SK-N-SH treated with all-trans-retinoic acid at 6 μM for 48 hours (cell line): ENCODE data around the gene PEBP1.

Source experiments
- ATAC-seq: fragments of 200-7000 bp; cut with Tn5 transposase; 3 replicates; pipeline ENCODE4 v1.9.1; 2020; ENCODE audit warnings: mild to moderate bottlenecking, moderate library complexity
- ARNTL ChIP-seq: fragments of 450-650 bp; formaldehyde crosslinking; IDR thresholded peaks from 2 replicates; pipeline ENCODE4 v1.5.0; 2020; ENCODE audit warnings: low read depth, mild to moderate bottlenecking, moderate library complexity, borderline replicate concordance
- CSDC2 ChIP-seq: fragments of 250-450 bp; sonication (Bioruptor Pico); IDR thresholded peaks from 2 replicates; pipeline ENCODE4 v1.5.0; 2020; ENCODE audit warnings: mild to moderate bottlenecking, moderate library complexity
- ESRRG ChIP-seq: fragments of 250-450 bp; sonication (Bioruptor Pico); IDR thresholded peaks from 2 replicates; pipeline ENCODE4 v1.6.1; 2021; ENCODE audit warnings: mild to moderate bottlenecking
- GLIS3 ChIP-seq: fragments of 250-450 bp; sonication (Bioruptor Pico); IDR thresholded peaks from 2 replicates; pipeline ENCODE4 v1.5.0; 2020; ENCODE audit warnings: mild to moderate bottlenecking, moderate library complexity
- RARB ChIP-seq: fragments of 250-450 bp; sonication (Bioruptor Pico); IDR thresholded peaks from 2 replicates; pipeline ENCODE4 v1.8.0; 2021; ENCODE audit warnings: mild to moderate bottlenecking, moderate library complexity
- SNAI2 ChIP-seq: fragments of 250-450 bp; sonication (Bioruptor Pico); IDR thresholded peaks from 2 replicates; pipeline ENCODE4 v1.5.0; 2020; ENCODE audit warnings: mild to moderate bottlenecking, moderate library complexity
- TCF4 ChIP-seq: fragments of 250-450 bp; sonication (Bioruptor Pico); IDR thresholded peaks from 2 replicates; pipeline ENCODE4 v1.8.0; 2021; ENCODE audit warnings: mild to moderate bottlenecking, moderate library complexity, borderline replicate concordance
- TOX ChIP-seq: fragments of 250-450 bp; sonication (Bioruptor Pico); IDR thresholded peaks from 2 replicates; pipeline ENCODE4 v1.8.0; 2021; ENCODE audit warnings: mild to moderate bottlenecking, moderate library complexity, borderline replicate concordance
- ZC3H10 ChIP-seq: fragments of 250-450 bp; sonication (Bioruptor Pico); IDR thresholded peaks from 2 replicates; pipeline ENCODE4 v1.5.1; 2021; ENCODE audit warnings: mild to moderate bottlenecking, moderate library complexity
- ZFP3 ChIP-seq: fragments of 250-450 bp; sonication (Bioruptor Pico); IDR thresholded peaks from 2 replicates; pipeline ENCODE4 v1.5.0; 2020; ENCODE audit warnings: mild to moderate bottlenecking, moderate library complexity
- ZFP30 ChIP-seq: fragments of 450-650 bp; formaldehyde crosslinking; IDR thresholded peaks from 2 replicates; pipeline ENCODE4 v1.5.0; 2022; ENCODE audit warnings: mild to moderate bottlenecking, moderate library complexity
- ZNF70 ChIP-seq: fragments of 450-650 bp; formaldehyde crosslinking; IDR thresholded peaks from 2 replicates; pipeline ENCODE4 v1.5.0; 2020; ENCODE audit warnings: mild to moderate bottlenecking, moderate library complexity
- ZNF8 ChIP-seq: fragments of 450-650 bp; formaldehyde crosslinking; IDR thresholded peaks from 2 replicates; pipeline ENCODE4 v1.5.0; 2020; ENCODE audit warnings: mild to moderate bottlenecking, moderate library complexity
- TF ChIP-seq, protein P1 (sequence below): fragments of 250-450 bp; sonication (Bioruptor Pico); IDR thresholded peaks from 2 replicates; pipeline ENCODE4 v1.8.0; 2021; ENCODE audit warnings: low read depth, mild to moderate bottlenecking, moderate library complexity, borderline replicate concordance
- TF ChIP-seq, protein P2 (sequence below): fragments of 250-450 bp; sonication (Bioruptor Pico); IDR thresholded peaks from 2 replicates; pipeline ENCODE4 v1.5.0; 2020; ENCODE audit warnings: mild to moderate bottlenecking, moderate library complexity
- TF ChIP-seq, protein P3 (sequence below): fragments of 250-450 bp; sonication (Bioruptor Pico); IDR thresholded peaks from 2 replicates; pipeline ENCODE4 v1.8.0; 2020; ENCODE audit warnings: mild to moderate bottlenecking, moderate library complexity, borderline replicate concordance
- TF ChIP-seq, protein P4 (sequence below): fragments of 250-450 bp; sonication (Bioruptor Pico); IDR thresholded peaks from 2 replicates; pipeline ENCODE4 v1.5.1; 2020; ENCODE audit warnings: low read depth, mild to moderate bottlenecking, moderate library complexity
- TF ChIP-seq, protein P5 (sequence below): fragments of 250-450 bp; sonication (Bioruptor Pico); IDR thresholded peaks from 2 replicates; pipeline ENCODE4 v1.5.1; 2021; ENCODE audit warnings: mild to moderate bottlenecking, moderate library complexity

PEBP1 gene

DNA sequence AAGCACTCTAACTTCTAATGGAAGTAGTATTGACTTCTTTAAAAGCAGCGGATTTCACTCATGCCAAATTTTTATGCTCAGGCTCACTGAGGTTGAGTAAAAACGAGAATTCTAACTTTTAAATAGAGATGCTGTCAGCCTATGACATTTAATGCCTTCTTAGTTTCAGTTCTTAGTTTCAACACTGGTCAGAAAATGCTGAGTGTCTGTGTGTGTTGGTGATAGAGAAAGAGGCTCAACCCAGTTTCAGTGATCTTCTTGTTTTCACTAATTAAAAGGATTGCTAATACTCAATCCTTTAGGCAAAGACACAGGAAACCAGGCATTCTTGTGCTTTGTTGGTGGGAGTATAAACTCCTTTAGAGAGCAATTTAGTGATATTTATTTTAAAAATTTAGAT lies 31.0 kb downstream of the PEBP1 start:
- TF ChIP-seq, protein P1, sequence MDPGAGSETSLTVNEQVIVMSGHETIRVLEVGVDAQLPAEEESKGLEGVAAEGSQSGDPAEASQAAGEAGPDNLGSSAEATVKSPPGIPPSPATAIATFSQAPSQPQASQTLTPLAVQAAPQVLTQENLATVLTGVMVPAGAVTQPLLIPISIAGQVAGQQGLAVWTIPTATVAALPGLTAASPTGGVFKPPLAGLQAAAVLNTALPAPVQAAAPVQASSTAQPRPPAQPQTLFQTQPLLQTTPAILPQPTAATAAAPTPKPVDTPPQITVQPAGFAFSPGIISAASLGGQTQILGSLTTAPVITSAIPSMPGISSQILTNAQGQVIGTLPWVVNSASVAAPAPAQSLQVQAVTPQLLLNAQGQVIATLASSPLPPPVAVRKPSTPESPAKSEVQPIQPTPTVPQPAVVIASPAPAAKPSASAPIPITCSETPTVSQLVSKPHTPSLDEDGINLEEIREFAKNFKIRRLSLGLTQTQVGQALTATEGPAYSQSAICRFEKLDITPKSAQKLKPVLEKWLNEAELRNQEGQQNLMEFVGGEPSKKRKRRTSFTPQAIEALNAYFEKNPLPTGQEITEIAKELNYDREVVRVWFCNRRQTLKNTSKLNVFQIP (CRISPR knock-in tag): no peak
- TF ChIP-seq ZFP3 (CRISPR knock-in tag) (no peak), SNAI2 (no peak), ZC3H10 (CRISPR knock-in tag) (no peak), CSDC2 (CRISPR knock-in tag) (no peak), TOX (CRISPR knock-in tag) (no peak), GLIS3 (CRISPR knock-in tag) (no peak), ZNF70 (no peak), ZNF8 (CRISPR knock-in tag) (no peak), ZFP30 (CRISPR knock-in tag) (no peak)
- TF ChIP-seq, protein P2, sequence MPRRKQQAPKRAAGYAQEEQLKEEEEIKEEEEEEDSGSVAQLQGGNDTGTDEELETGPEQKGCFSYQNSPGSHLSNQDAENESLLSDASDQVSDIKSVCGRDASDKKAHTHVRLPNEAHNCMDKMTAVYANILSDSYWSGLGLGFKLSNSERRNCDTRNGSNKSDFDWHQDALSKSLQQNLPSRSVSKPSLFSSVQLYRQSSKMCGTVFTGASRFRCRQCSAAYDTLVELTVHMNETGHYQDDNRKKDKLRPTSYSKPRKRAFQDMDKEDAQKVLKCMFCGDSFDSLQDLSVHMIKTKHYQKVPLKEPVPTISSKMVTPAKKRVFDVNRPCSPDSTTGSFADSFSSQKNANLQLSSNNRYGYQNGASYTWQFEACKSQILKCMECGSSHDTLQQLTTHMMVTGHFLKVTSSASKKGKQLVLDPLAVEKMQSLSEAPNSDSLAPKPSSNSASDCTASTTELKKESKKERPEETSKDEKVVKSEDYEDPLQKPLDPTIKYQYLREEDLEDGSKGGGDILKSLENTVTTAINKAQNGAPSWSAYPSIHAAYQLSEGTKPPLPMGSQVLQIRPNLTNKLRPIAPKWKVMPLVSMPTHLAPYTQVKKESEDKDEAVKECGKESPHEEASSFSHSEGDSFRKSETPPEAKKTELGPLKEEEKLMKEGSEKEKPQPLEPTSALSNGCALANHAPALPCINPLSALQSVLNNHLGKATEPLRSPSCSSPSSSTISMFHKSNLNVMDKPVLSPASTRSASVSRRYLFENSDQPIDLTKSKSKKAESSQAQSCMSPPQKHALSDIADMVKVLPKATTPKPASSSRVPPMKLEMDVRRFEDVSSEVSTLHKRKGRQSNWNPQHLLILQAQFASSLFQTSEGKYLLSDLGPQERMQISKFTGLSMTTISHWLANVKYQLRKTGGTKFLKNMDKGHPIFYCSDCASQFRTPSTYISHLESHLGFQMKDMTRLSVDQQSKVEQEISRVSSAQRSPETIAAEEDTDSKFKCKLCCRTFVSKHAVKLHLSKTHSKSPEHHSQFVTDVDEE (CRISPR knock-in tag): no peak
- TF ChIP-seq, protein P3, sequence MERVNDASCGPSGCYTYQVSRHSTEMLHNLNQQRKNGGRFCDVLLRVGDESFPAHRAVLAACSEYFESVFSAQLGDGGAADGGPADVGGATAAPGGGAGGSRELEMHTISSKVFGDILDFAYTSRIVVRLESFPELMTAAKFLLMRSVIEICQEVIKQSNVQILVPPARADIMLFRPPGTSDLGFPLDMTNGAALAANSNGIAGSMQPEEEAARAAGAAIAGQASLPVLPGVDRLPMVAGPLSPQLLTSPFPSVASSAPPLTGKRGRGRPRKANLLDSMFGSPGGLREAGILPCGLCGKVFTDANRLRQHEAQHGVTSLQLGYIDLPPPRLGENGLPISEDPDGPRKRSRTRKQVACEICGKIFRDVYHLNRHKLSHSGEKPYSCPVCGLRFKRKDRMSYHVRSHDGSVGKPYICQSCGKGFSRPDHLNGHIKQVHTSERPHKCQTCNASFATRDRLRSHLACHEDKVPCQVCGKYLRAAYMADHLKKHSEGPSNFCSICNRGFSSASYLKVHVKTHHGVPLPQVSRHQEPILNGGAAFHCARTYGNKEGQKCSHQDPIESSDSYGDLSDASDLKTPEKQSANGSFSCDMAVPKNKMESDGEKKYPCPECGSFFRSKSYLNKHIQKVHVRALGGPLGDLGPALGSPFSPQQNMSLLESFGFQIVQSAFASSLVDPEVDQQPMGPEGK: no peak
- TF ChIP-seq, protein P4, sequence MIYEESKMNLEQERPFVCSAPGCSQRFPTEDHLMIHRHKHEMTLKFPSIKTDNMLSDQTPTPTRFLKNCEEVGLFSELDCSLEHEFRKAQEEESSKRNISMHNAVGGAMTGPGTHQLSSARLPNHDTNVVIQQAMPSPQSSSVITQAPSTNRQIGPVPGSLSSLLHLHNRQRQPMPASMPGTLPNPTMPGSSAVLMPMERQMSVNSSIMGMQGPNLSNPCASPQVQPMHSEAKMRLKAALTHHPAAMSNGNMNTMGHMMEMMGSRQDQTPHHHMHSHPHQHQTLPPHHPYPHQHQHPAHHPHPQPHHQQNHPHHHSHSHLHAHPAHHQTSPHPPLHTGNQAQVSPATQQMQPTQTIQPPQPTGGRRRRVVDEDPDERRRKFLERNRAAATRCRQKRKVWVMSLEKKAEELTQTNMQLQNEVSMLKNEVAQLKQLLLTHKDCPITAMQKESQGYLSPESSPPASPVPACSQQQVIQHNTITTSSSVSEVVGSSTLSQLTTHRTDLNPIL (CRISPR knock-in tag): no peak
- TF ChIP-seq, protein P5, sequence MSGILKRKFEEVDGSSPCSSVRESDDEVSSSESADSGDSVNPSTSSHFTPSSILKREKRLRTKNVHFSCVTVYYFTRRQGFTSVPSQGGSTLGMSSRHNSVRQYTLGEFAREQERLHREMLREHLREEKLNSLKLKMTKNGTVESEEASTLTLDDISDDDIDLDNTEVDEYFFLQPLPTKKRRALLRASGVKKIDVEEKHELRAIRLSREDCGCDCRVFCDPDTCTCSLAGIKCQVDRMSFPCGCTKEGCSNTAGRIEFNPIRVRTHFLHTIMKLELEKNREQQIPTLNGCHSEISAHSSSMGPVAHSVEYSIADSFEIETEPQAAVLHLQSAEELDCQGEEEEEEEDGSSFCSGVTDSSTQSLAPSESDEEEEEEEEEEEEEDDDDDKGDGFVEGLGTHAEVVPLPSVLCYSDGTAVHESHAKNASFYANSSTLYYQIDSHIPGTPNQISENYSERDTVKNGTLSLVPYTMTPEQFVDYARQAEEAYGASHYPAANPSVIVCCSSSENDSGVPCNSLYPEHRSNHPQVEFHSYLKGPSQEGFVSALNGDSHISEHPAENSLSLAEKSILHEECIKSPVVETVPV (CRISPR knock-in tag): no peak
- ATAC-seq: no peak

DNA sequence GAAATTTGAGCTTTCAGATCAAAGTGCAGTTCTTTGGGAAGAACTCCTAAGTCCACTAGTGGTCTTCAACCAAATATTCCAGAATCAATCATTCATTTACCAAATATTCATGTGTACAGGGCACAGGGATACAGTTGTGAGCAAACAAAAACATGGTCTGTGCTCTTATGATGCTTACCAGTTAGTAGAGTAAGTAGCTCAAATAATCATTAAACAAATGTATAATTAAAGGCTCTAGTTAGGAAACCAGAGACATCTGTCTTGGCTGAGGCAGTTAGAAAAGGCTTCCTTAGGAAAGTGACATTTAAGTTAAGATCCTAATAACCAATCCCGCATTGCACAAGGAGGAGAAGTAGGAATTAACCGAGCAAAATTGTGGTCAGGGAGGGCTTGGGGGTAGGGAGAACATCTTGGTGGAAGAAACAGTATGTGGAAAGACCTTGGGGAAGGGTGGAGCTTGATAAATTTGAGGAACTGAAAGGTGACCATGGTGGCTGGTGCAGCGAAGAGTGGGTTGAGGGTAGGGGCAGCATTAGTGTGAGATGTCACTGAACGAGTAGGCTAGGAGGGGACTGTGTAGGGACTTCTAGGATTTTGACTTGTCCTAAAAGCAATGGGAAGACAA lies 40.0 kb downstream of the PEBP1 start:
- no peak for ATAC-seq
- TF ChIP-seq ZFP3 (CRISPR knock-in tag): no peak
- no peak for TF ChIP-seq ZC3H10 (CRISPR knock-in tag)
- TF ChIP-seq CSDC2 (CRISPR knock-in tag): no peak
- TF ChIP-seq ARNTL (CRISPR knock-in tag): no peak
- TF ChIP-seq, protein P2 (CRISPR knock-in tag): no peak
- TF ChIP-seq TCF4: no peak
- TF ChIP-seq, protein P3: no peak
- TF ChIP-seq ESRRG (CRISPR knock-in tag): no peak
- TF ChIP-seq SNAI2: no peak
- no peak for TF ChIP-seq ZNF70
- no peak for TF ChIP-seq TOX (CRISPR knock-in tag)
- TF ChIP-seq, protein P5 (CRISPR knock-in tag): no peak
- no peak for TF ChIP-seq GLIS3 (CRISPR knock-in tag)
- no peak for TF ChIP-seq RARB (CRISPR knock-in tag)
- TF ChIP-seq, protein P1 (CRISPR knock-in tag): no peak
- no peak for TF ChIP-seq ZFP30 (CRISPR knock-in tag)
